Measurements from ENCODE around the gene ZHX3.

DNA sequence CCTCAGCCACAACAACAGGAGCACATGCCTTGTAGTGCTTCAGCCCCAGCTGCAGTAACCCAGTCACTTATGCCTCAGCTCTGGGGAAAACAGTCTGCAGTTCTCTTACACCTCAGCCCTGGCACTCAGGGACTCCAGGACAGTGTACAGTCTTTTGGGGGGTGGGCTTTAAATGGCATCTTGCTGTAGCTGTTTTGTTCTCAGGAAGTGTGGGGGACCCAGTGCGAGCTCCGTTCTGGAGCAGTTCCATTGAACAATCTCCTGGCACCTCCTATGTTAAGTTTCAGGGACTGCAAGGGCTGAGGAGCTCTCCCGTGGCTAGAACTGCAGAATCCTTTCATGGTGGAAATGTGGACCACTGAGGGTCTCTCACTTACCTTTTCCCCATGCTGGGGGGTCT is 125.0 kb downstream of the ZHX3 start:
- TF ChIP-seq, protein P1, sequence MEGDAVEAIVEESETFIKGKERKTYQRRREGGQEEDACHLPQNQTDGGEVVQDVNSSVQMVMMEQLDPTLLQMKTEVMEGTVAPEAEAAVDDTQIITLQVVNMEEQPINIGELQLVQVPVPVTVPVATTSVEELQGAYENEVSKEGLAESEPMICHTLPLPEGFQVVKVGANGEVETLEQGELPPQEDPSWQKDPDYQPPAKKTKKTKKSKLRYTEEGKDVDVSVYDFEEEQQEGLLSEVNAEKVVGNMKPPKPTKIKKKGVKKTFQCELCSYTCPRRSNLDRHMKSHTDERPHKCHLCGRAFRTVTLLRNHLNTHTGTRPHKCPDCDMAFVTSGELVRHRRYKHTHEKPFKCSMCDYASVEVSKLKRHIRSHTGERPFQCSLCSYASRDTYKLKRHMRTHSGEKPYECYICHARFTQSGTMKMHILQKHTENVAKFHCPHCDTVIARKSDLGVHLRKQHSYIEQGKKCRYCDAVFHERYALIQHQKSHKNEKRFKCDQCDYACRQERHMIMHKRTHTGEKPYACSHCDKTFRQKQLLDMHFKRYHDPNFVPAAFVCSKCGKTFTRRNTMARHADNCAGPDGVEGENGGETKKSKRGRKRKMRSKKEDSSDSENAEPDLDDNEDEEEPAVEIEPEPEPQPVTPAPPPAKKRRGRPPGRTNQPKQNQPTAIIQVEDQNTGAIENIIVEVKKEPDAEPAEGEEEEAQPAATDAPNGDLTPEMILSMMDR (IDR thresholded peaks at IDR 0.05; ENCODE audit: low read depth, low read length, poor library complexity, severe bottlenecking) = no peak
- TF ChIP-seq EZH2phosphoT487 (IDR thresholded peaks at IDR 0.05; ENCODE audit: borderline replicate concordance, low read length) = no peak

All from DOHH2 (cell line).